D721Med (cell line): ENCODE data around the gene ERBB2.

Experiments
- DNase-seq: peaks from one replicate; pipeline ENCODE4 v3.0.0; 2011; ENCODE audit warnings: low spot score; ENCODE audit not compliant: insufficient read length
- FAIRE-seq: peaks from 2 replicates; lab custom pipeline; 2011; peaks lifted over from hg19 to GRCh38; lab: Jason Lieb, UNC
- CTCF ChIP-seq: IDR thresholded peaks from 2 replicates; pipeline ENCODE4 v1.5.1; 2012; ENCODE audit warnings: mild to moderate bottlenecking, control low read depth; ENCODE audit not compliant: insufficient read depth; ENCODE audit errors: missing control alignments

The ERBB2 gene

GRCh38 chr17:39754161-39754957 lies 54.5 kb downstream of the ERBB2 start:
- peak; percentile 94 for DNase-seq
- FAIRE-seq = no peak
- TF ChIP-seq CTCF = peak; percentile 93

GRCh38 chr17:39754958-39755553 lies 55.2 kb downstream of the ERBB2 start:
- no peak for DNase-seq
- no peak for TF ChIP-seq CTCF
- no peak for FAIRE-seq

GRCh38 chr17:39755554-39756379 lies 55.9 kb downstream of the ERBB2 start:
- TF ChIP-seq CTCF = no peak
- DNase-seq = no peak
- FAIRE-seq = no peak

GRCh38 chr17:39756380-39757079 lies 56.7 kb downstream of the ERBB2 start:
- DNase-seq = no peak
- FAIRE-seq = no peak
- TF ChIP-seq CTCF = no peak

GRCh38 chr17:39757176-39757662 lies 57.4 kb downstream of the ERBB2 start:
- TF ChIP-seq CTCF = no peak
- FAIRE-seq (no peak), DNase-seq (no peak)

- DNase-seq (no peak), FAIRE-seq (no peak)
- TF ChIP-seq CTCF = no peak
Observed at GRCh38 chr17:39757931-39758873, 58.3 kb downstream of the ERBB2 start.
